GM19035 (cell line): ENCODE measurements around the gene SEC24A.
"Not testable (repeated sequence)": the region's sequence is repeated elsewhere in the genome, so short reads cannot be mapped to it uniquely, and the experiment has no call there.

Experiments used
- ATAC-seq: cut with Tn5 transposase; IDR thresholded peaks from one replicate; pipeline ENCODE4 v1.9.1; 2021; ENCODE audit not compliant: unreplicated experiment

SEC24A gene

GRCh38 chr5:134649163-134649835 is 714 bp downstream of the SEC24A start:
- ATAC-seq: peak; percentile 8

- ATAC-seq: not testable (repeated sequence)
Measured at GRCh38 chr5:134650660-134651059, 2.1 kb downstream of the SEC24A start.

- no peak for ATAC-seq
Measured at GRCh38 chr5:134651531-134651930, 2.9 kb downstream of the SEC24A start.

GRCh38 chr5:134656690-134657089 is 8.1 kb downstream of the SEC24A start:
- no peak for ATAC-seq

GRCh38 chr5:134659456-134659855 is 10.9 kb downstream of the SEC24A start:
- ATAC-seq: no peak

GRCh38 chr5:134659922-134660321 is 11.3 kb downstream of the SEC24A start:
- no peak for ATAC-seq

GRCh38 chr5:134662971-134663370 is 14.4 kb downstream of the SEC24A start:
- no peak for ATAC-seq

- no peak for ATAC-seq
Measured at GRCh38 chr5:134664448-134664847, 15.9 kb downstream of the SEC24A start.

GRCh38 chr5:134673546-134673945 is 25.0 kb downstream of the SEC24A start:
- not testable (repeated sequence) for ATAC-seq

GRCh38 chr5:134677357-134677756 is 28.8 kb downstream of the SEC24A start:
- ATAC-seq: not testable (repeated sequence)

GRCh38 chr5:134690144-134690543 is 41.6 kb downstream of the SEC24A start:
- not testable (repeated sequence) for ATAC-seq

GRCh38 chr5:134692722-134693121 is 44.1 kb downstream of the SEC24A start:
- no peak for ATAC-seq

GRCh38 chr5:134708301-134708700 is 59.7 kb downstream of the SEC24A start:
- ATAC-seq: no peak

- no peak for ATAC-seq
Measured at GRCh38 chr5:134714120-134714519, 65.5 kb downstream of the SEC24A start.

GRCh38 chr5:134714541-134714940 is 66.0 kb downstream of the SEC24A start:
- no peak for ATAC-seq

GRCh38 chr5:134715466-134715865 is 66.9 kb downstream of the SEC24A start:
- not testable (repeated sequence) for ATAC-seq

- no peak for ATAC-seq
Measured at GRCh38 chr5:134724872-134725271, 76.3 kb downstream of the SEC24A start.

- no peak for ATAC-seq
Measured at GRCh38 chr5:134732819-134733218, 84.2 kb downstream of the SEC24A start.

- ATAC-seq: no peak
Measured at GRCh38 chr5:134735243-134735642, 86.7 kb downstream of the SEC24A start.

GRCh38 chr5:134736173-134736812 is 87.7 kb downstream of the SEC24A start:
- no peak for ATAC-seq

- ATAC-seq: peak; percentile 96
Measured at GRCh38 chr5:134738133-134738962, 89.8 kb downstream of the SEC24A start, which contains the start of gene CAMLG. Gene CAMLG, plus strand, starts transcription at chr5:134738548. Its CDS starts 73 bp downstream, at chr5:134738621.
